Measurements from ENCODE around the gene MXRA8.
"Not testable (repeated sequence)": the region's sequence is repeated elsewhere in the genome, so short reads cannot be mapped to it uniquely, and the experiment has no call there.

Gene MXRA8

GRCh38 chr1:1318777-1319645 lies 39.3 kb downstream of the MXRA8 start:
- no peak for DNase-seq

GRCh38 chr1:1318131-1318652 lies 40.2 kb downstream of the MXRA8 start:
- peak; percentile 51 for DNase-seq

- no peak for DNase-seq
Measured at GRCh38 chr1:1317420-1317819, 40.9 kb downstream of the MXRA8 start.

- not testable (repeated sequence) for DNase-seq
Measured at GRCh38 chr1:1316199-1316598, 42.2 kb downstream of the MXRA8 start.

GRCh38 chr1:1315435-1315954 lies 42.9 kb downstream of the MXRA8 start:
- DNase-seq = no peak

- DNase-seq = no peak
Measured at GRCh38 chr1:1314678-1315335, 43.5 kb downstream of the MXRA8 start.

- DNase-seq = no peak
Measured at GRCh38 chr1:1314237-1314586, 44.1 kb downstream of the MXRA8 start.

- DNase-seq = no peak
Measured at GRCh38 chr1:1313500-1314236, 44.7 kb downstream of the MXRA8 start.

- no peak for DNase-seq
Measured at GRCh38 chr1:1312450-1313314, 45.7 kb downstream of the MXRA8 start.

GRCh38 chr1:1311107-1312104 lies 46.9 kb downstream of the MXRA8 start:
- no peak for DNase-seq

GRCh38 chr1:1310476-1311053 lies 47.8 kb downstream of the MXRA8 start:
- DNase-seq = no peak

- DNase-seq = no peak
Measured at GRCh38 chr1:1310109-1310385, 48.3 kb downstream of the MXRA8 start.

GRCh38 chr1:1309251-1310108 lies 48.9 kb downstream of the MXRA8 start:
- DNase-seq = no peak

GRCh38 chr1:1308756-1309250 lies 49.6 kb downstream of the MXRA8 start:
- no peak for DNase-seq

GRCh38 chr1:1307923-1308755 lies 50.2 kb downstream of the MXRA8 start, which contains the start of the genes ACAP3 and PUSL1:
ACAP3 (minus strand) TSS chr1:1307930; CDS start chr1:1307815, 115 bp downstream.
PUSL1 (plus strand) TSS chr1:1308597; CDS start chr1:1308644, 47 bp downstream.
- DNase-seq = peak; percentile 75

GRCh38 chr1:1307261-1307922 lies 51.0 kb downstream of the MXRA8 start:
- no peak for DNase-seq

- DNase-seq = no peak
Measured at GRCh38 chr1:1306661-1307260, 51.6 kb downstream of the MXRA8 start.
